Spleen (tissue), 7 donors: Measurements from ENCODE around the gene CAMK2G.

Experiments
- POLR2A ChIP-seq, 3 donors: fragments of 450-650 bp; IDR thresholded peaks; one replicate each; pipeline ENCODE4 v1.5.1; 2017; ENCODE audit warnings: antibody characterized with exemption in 3 of 3, mild to moderate bottlenecking in 1 of 3
- POLR2AphosphoS5 ChIP-seq, 3 donors: sonication (generic); formaldehyde crosslinking; IDR thresholded peaks; one replicate each; pipeline ENCODE4 v1.5.1; 2017; ENCODE audit warnings: antibody characterized with exemption in 3 of 3
- TF ChIP-seq, protein P1 (sequence below), 11 experiments: fragments of 200-600 bp in 7 of 11; fragments of 450-650 bp in 4 of 11; sonication (generic) in 4 of 11; IDR thresholded peaks in 8 of 11; conservative IDR thresholded peaks in 3 of 11; 1 replicate in 7 of 11; 2 replicates in 4 of 11; pipeline versions ENCODE4 v1.4.0 to v1.8.0; 2016 to 2021; ENCODE audit warnings: antibody characterized with exemption in 11 of 11, inconsistent platforms in 4 of 11, mild to moderate bottlenecking in 1 of 11
- donor health status: DM: no; HTN: no; CAD: no; lungs with moderate emphysema.
- donor health status: DM: no; HTN: no; CAD: no.
- donor health status: DM: no; HTN: no; CAD: no.

DNA sequence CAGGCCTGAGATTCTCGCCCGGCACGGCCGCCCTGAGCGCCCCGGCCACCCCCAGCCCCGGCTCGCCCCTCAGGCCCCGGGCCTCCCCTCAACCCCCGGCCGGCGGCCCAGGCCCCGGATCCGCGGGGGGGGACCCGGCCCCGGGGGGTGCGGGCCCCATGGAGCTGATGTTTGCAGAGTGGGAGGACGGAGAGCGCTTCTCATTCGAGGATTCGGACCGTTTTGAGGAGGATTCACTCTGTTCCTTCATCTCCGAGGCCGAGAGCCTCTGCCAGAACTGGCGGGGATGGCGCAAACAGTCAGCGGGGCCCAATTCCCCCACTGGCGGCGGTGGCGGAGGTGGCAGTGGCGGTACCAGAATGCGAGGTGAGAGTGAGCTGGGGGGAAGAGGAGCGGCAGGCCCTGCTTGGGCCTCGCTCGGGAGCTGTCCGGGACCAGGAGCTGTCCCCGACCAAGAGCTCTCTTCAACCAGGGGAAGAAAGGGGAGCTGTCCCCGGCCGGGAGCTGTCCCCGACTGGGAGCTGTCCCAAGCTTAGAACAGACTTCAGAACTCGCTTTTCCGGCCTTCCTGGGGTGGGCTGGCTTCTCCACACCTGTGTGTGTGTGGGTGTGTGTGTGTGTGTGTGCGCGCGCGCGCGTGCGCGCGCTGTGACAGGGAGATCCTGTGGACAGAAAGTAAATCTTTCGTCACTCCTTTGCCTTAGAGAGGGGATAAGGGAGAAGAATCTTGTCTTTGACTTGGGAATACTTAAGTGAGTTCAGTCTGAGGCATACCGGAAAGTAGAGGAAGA, 88.4 kb downstream of the CAMK2G start:
- TF ChIP-seq POLR2A (IDR thresholded peaks at IDR 0.05) = no peak
- no peak for TF ChIP-seq POLR2AphosphoS5 (IDR thresholded peaks at IDR 0.05)
- TF ChIP-seq, protein P1, sequence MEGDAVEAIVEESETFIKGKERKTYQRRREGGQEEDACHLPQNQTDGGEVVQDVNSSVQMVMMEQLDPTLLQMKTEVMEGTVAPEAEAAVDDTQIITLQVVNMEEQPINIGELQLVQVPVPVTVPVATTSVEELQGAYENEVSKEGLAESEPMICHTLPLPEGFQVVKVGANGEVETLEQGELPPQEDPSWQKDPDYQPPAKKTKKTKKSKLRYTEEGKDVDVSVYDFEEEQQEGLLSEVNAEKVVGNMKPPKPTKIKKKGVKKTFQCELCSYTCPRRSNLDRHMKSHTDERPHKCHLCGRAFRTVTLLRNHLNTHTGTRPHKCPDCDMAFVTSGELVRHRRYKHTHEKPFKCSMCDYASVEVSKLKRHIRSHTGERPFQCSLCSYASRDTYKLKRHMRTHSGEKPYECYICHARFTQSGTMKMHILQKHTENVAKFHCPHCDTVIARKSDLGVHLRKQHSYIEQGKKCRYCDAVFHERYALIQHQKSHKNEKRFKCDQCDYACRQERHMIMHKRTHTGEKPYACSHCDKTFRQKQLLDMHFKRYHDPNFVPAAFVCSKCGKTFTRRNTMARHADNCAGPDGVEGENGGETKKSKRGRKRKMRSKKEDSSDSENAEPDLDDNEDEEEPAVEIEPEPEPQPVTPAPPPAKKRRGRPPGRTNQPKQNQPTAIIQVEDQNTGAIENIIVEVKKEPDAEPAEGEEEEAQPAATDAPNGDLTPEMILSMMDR (IDR thresholded peaks at IDR 0.05 in 8 of 11, conservative IDR thresholded peaks at IDR 0.05 in 3 of 11) = no peak
